GM21528 (cell line): ENCODE data around the gene XPNPEP1.

Source experiments
- ATAC-seq: cut with Tn5 transposase; IDR thresholded peaks from one replicate; pipeline ENCODE4 v1.9.1; 2021; ENCODE audit warnings: mild to moderate bottlenecking, moderate library complexity; ENCODE audit not compliant: unreplicated experiment, low FRiP score

The XPNPEP1 gene

DNA sequence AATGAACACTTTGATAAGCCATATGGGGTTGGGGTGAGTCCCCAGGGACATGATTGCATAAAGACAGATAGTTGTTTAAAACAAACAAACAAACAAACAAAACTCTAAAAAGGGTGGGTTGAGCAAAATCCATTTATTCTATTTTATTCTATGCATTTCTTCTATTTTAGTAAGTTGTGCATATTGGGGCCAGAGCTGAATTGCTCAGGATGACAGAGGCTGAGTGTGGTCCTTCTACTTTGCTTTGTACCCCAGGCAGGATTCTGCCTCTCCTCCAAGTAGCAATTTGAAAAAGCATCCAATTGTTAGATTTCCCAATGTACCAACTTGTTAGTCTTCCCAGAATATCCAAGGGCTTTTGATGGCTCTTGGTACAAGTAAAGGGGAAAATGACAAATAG, 29.2 kb upstream of the XPNPEP1 start:
- ATAC-seq, result no peak

- ATAC-seq, result no peak
Measured at GRCh38 chr10:109947111-109947920, 24.0 kb upstream of the XPNPEP1 start.

DNA sequence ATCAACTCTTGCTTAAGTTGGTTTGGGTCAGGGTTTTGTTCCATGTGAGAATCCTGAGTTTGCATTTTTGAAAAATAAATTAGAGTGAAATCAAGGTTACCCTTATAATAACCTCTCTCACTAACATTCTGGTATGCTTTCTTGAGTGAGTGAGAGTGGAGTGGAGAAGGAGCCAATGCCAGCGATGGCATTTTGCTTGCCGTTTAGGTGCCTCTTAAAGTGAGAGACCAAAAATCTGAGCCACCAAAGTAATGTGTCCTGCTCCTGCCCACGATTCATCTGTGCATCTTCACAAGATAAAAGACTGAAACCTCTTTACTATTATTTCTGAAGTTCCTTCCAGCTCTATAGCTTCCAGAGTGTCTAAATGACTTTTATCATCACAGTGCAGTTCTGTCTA, 23.4 kb upstream of the XPNPEP1 start:
- ATAC-seq, result no peak

DNA sequence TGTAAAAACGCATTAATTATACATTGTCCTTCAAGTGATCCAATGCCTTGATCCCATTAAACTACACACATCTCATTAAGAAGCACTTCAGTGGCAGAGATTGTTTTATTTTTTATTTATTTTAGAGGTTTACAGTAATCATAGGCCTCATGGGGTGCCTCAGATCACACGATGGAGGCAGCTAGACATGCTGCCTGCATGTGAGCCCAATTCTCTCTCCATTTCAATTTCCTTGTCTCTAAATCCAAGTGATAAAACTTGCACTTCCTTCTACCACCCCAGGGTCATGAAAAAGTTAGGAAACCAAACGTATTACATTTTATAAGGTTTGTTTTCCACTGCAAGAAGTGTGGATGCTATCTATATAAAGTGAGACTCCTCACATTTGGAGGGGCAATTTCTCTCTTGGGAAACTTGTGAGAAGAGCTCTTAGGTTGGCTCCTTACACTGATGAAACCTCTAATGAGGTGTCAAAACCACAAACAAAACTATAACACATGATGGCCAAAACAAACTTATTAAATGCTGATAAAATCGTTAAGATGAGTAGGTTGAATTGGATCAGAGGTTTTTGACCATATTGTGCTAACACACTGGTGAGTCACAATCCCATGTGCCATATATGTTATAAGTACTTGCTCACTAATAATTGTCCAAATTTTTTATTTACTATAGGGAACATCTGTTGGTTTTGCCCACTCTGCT, 22.3 kb upstream of the XPNPEP1 start:
- ATAC-seq, result no peak

DNA sequence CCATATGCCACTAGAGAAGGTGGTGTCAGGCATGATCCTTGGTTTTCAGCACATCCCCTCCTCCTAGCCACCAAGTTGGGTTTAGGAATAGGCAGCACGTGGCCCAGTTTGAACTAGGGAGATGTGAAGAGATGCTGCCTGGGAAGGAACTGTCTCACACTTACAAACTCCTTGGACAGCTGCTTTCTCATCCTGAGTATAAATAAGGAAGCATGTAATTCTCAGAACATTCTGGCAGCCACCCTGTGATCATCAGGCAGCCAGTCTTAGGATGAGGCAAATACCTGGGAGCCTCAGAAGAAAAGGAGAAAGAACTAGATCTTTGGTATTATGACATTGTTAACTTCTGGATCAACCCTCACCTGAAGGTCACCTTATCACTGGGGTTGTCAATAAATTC, 21.3 kb upstream of the XPNPEP1 start:
- no peak for ATAC-seq

DNA sequence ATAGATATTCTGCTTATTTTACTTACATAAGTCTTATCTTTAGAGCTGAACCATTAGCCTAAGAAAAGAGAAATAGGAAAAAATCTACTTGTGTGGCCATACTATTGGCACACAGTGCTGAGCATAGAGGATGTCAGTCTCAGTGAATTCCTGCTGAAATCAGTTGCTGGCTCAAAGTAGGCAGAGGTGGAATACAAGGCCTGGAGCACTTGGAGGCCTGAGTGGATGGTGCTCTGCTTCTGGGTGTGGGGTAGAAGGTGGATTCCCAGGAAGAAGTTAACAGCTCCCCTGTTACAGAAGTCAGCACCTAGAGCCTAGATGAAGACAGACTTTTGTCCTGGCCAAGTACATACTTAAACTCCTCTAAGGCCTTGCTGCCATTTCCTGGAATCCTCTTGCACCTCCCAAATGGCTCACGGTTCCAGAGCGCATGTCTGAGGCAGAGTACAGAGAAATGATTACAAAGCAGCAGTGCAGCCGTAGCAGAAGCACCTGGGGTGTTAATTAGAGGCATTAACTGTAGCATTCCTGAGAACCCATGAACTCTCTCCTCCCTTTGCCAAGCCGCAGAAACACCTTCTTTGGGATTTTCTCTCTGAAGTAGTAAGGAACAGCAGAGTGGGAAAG, 18.0 kb upstream of the XPNPEP1 start:
- no peak for ATAC-seq

DNA sequence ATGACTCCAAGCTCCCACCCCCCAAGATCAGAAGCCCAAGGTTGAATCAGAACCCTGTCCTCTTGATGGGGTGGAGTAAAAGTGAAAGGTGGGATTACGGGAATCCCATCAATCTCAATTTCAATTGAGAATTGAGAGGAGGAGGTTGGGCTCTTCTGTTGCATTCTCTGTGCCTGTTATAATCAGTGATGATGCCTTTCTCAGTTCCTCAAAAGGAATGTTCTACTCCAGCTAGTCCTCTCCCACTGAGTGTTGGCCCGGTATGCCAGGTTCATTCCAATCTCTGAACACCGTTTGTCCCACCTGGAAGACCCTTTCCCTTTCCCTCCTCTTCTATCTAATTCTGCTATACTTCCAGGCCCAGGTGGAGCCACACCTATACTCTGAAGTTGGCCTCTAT, 17.2 kb upstream of the XPNPEP1 start:
- no peak for ATAC-seq

GRCh38 chr10:109940117-109940516, 16.8 kb upstream of the XPNPEP1 start:
- ATAC-seq, result no peak

DNA sequence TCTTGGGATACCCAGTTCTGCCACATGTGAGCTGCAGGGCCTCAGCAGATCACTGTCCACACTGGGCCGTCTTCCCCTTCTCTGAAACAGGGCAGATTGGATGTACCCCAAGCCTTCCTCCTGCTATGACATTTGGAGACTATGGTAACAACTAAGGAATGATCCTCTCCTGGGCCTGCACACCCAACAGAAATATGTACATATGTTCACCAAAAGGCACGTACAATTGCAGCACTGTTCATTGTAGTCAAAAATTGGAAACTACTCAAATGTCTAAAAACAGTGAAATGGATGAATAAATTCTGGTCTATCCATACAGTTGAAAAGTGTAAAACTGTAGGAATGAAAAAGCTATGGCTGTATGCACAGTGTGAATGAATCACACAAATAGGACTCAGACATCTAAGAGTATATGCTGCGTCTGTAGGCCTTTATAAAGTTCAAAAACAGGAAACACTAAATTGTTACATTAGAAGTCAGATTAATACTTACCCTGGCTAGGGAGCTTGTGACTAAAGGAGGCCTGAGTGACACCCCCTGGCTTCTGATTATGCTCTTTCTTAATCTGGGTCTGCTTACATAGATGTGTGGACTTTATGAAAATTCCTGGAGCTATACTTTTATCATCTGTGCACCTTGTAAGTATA, 16.1 kb upstream of the XPNPEP1 start:
- no peak for ATAC-seq

DNA sequence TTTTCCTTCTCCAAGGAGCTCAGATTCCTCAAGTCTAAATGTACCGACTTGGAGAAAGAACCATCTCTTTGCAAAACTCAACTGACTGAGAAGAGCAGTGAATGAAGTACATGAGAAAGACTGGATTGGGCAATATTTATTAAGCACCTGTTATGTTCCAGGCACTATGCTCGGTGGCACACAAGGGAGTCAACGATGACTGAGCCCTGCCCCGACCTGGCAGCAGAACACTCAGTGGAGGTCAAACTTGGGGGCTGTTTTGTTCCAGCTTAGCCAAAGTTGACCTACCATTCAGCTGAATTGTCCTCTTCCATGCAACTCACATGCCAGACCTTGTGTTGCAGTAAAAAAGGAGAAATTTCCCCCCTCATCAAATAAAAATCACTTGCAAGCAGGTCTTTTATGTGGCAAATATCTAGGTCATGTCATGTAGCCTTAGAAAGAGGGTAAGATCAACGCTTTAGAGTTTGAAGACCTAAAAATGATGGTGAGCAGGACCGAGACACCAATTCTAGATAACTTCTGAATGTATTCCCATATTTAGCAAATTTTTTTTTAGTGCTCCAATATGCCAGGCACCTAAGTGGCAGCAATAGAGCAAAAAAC, 14.3 kb upstream of the XPNPEP1 start:
- ATAC-seq, result no peak

DNA sequence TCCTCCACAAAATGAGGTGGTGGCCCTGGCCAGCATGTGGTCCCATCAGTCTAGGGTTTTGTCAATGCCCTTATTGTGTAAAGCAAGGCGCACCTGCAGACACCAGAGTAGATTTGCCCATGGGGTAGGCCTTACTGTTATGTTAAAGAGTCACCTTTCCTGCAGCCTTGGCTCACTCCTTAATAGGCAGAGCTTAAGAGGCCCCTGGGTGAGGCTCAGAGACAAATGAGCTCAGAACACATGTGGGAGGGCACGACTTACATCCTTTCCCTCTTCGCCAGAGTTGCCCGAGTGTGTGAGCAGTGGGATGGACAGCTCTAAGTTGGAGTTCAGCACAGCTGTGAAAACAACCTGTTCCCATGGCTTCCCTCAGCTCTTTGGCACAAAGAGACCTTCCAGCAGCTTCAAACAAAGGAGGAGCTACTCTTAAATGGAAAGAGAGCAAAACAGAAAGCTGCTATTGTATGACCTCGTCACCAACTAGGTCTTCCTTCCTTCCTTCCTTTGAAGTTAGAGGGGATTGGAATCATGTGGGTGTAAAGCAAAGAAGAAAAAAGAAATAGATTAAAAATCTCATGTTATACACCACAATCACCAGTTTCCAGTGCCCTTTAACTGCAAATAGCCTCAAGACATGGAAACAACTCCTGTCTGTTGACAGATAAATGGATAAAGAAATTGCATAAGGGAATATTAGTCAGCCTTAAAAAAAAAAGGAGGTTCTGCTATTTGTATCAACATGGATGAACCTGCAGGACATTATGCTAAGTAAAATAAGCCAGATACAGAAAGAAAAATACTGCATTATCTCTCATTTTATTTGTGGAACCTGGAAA, 11.9 kb upstream of the XPNPEP1 start:
- no peak for ATAC-seq

- no peak for ATAC-seq
Measured at GRCh38 chr10:109933984-109934565, 10.8 kb upstream of the XPNPEP1 start.

- ATAC-seq, result no peak
Measured at GRCh38 chr10:109932968-109933367, 9.7 kb upstream of the XPNPEP1 start.

DNA sequence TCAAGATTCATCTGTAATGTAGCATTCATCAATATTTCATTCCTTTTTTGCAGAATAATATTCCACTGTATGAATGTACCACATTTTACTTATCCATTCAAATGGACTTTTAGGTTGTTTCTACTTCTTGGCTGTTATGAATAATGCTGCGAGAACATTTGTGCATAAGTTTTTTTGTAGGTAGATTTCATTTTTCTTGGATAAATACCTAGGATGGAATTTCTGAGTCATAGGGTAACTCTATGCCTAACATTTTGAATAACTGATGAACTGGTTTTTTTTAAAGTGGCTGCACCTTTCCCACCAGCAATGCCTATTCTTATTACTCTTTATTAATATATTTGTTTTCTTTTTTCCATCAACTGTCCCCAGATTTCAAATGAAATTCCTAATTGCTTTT, 9.1 kb upstream of the XPNPEP1 start:
- ATAC-seq, result no peak

- no peak for ATAC-seq
Measured at GRCh38 chr10:109931163-109931562, 7.9 kb upstream of the XPNPEP1 start.

DNA sequence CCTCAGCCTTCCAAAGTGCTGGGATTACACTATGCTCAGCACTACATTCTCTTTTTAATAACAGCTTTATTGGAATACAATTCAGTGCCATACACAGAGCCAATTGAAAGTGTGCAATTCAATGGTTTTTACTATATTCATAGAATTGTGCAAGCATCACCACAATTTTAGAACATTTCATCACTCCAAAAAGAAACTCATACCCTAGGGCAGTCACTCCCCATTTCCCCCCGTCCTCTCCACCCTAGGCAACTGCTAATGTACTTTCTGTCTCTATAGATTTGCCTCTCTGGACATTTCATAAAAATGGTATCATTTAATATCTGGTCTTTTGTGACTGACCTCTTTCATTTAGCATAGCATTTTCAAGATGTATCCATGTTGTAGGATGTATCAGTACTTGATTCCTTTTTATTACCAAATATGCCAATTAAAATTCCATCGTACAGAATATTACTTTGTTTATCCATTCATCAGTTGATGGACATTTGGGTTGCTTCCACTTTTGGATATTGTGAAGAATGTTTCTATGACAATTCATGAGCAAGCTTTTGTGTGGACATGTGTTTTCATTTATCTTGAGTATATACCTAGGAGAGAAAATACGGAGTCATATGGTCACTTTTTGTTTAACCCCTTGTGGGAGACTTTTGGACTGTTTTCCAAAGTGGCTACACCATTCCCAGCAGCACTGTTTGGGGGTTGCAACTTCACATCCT, 6.3 kb upstream of the XPNPEP1 start:
- no peak for ATAC-seq

DNA sequence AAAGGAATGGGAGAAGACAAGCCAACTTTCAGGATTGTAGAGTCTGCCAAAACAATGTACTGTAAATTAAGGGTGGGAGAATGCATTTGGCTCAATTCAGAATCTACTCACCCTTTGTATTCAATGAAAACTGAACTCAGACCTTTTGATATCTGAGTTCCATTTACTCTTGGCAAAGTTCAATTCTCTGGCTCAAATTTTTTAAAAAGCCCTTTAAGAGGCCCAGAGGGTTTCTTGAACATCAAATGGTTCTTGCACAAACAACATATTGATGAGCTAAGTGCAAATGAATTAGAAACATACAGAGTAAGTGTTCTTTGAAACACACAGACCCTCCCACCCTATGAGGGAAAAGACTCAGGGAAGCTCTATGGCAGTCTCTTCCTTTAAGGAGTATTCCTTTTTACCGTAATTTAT, 5.2 kb upstream of the XPNPEP1 start:
- ATAC-seq, result no peak

- no peak for ATAC-seq
Measured at GRCh38 chr10:109926825-109927224, 3.5 kb upstream of the XPNPEP1 start.
